Upper lobe of left lung (tissue), 6 donors: ENCODE results near the gene FBLN1. TPM values are rescaled to one million over a fixed set of nuclear protein-coding genes. Genes with fewer than 3 reads are reported as not detected.
A peak's percentile ranks its signal among the peaks of the same experiment; 100 is the strongest.

Source experiments
- ATAC-seq, 2 donors: fragments of 200-7000 bp; cut with Tn5 transposase; one replicate each; pipeline ENCODE4 v1.9.1; 2022; ENCODE audit warnings: mild to moderate bottlenecking in 2 of 2, moderate library complexity in 2 of 2; ENCODE audit not compliant: low FRiP score in 2 of 2
- DNase-seq, 2 donors: peaks; one replicate each; pipeline ENCODE4 v3.0.0-alpha.2; 2019 to 2020
- H3K27ac ChIP-seq, 4 donors: fragments of 200-600 bp; sonication (generic); one replicate each; pipeline ENCODE4 v1.5.1; 2016 to 2019
- H3K27me3 ChIP-seq, 4 donors: fragments of 200-600 bp; sonication (generic); one replicate each; pipeline ENCODE4 v1.5.1; 2017 to 2019
- H3K36me3 ChIP-seq, 4 donors: fragments of 200-600 bp; sonication (generic); one replicate each; pipeline ENCODE4 v1.5.1; 2016 to 2019
- H3K4me1 ChIP-seq, 4 donors: fragments of 200-600 bp; sonication (generic); one replicate each; pipeline ENCODE4 v1.5.1; 2018 to 2019
- H3K4me3 ChIP-seq, 4 donors: fragments of 200-600 bp; sonication (generic); one replicate each; pipeline ENCODE4 v1.5.1; 2017 to 2019; ENCODE audit warnings: mild to moderate bottlenecking in 2 of 4, moderate library complexity in 1 of 4
- H3K9me3 ChIP-seq, 4 donors: fragments of 200-600 bp; sonication (generic); one replicate each; pipeline ENCODE4 v1.5.1; 2018 to 2019
- CTCF ChIP-seq, 6 experiments: fragments of 450-650 bp in 4 of 6; fragments of 200-600 bp in 2 of 6; sonication (generic) in 2 of 6; IDR thresholded peaks; one replicate each; pipeline ENCODE4 v1.5.1; 2016 to 2019; ENCODE audit warnings: antibody characterized with exemption in 6 of 6
- EP300 ChIP-seq, 4 donors: sonication (generic); formaldehyde crosslinking; IDR thresholded peaks; one replicate each; pipeline ENCODE4 v1.5.1; 2017; ENCODE audit warnings: antibody characterized with exemption in 4 of 4, control low read depth in 2 of 4
- POLR2A ChIP-seq, 4 donors: fragments of 450-650 bp; IDR thresholded peaks; one replicate each; pipeline ENCODE4 v1.5.1; 2016 to 2017; ENCODE audit warnings: antibody characterized with exemption in 4 of 4, mild to moderate bottlenecking in 2 of 4
- POLR2AphosphoS5 ChIP-seq, 2 donors: sonication (generic); formaldehyde crosslinking; IDR thresholded peaks; one replicate each; pipeline ENCODE4 v1.5.1; 2017; ENCODE audit warnings: antibody characterized with exemption in 2 of 2
- WGBS, 2 donors: methylation state at CpG; one replicate each; pipeline ENCODE4 v1.1.5; 2017 to 2018; 5-methylcytosine and 5-hydroxymethylcytosine counted together
- total RNA-seq, 6 donors: library from RNA; depleted of rRNA in 4 of 6; stranded (reverse); fragments of >200 nt in 4 of 6; gene quantifications; one replicate each; pipeline versions ENCODE4 v1.1.0 to v1.2.1, GENCODE V29; 2016 to 2021
- donor health status: DM: no; HTN: no; CAD: no; lungs with moderate emphysema.
- donor health status: DM: no; HTN: yes; CAD: no; lungs with severe emphysema.

Gene FBLN1
- total RNA-seq, 6 donors from 2014 or later: 63.9 to 523 (median 207) TPM

- no peak for ATAC-seq
- 74 to 93% methylated on average over 4 to 5 of the region's 5 CpGs for WGBS, 2 donors
- H3K4me3 ChIP-seq: no peak overlapping the region
Measured at GRCh38 chr22:45562102-45562501, 59.4 kb downstream of the FBLN1 start.

GRCh38 chr22:45562537-45563361 lies 60.1 kb downstream of the FBLN1 start:
- Histone ChIP-seq H3K27ac (no peak overlapping the region), H3K9me3 (peaks cover 0 to 13% (median 10%) of the 10 kb centered on the region in 4 donors), H3K36me3 (peaks cover 0 to 4% (median 0%) of the 10 kb centered on the region in 4 donors), H3K4me1 (no peaks in the 10 kb centered on the region), H3K4me3 (no peak overlapping the region), H3K27me3 (no peaks in the 10 kb centered on the region)
- WGBS, 2 donors: 95 to 97% methylated on average over 44 of the region's 44 CpGs
- peak in 1 of 2 donors; percentile 81 for DNase-seq
- ATAC-seq: peak; percentile 39 to 63
- TF ChIP-seq EP300 (IDR thresholded peaks at IDR 0.05): no peak

More at GRCh38 chr22:45562102-45562501, 59.4 kb downstream of the FBLN1 start:
- Histone ChIP-seq H3K36me3 (peaks cover 0 to 4% (median 0%) of the 10 kb centered on the region in 4 donors), H3K9me3 (peaks cover 0 to 13% (median 10%) of the 10 kb centered on the region in 4 donors), H3K27ac (no peak overlapping the region), H3K4me1 (no peaks in the 10 kb centered on the region), H3K27me3 (no peaks in the 10 kb centered on the region)
- no peak for DNase-seq
- no peak for TF ChIP-seq POLR2A (IDR thresholded peaks at IDR 0.05)
- TF ChIP-seq POLR2AphosphoS5 (IDR thresholded peaks at IDR 0.05): no peak
- no peak for TF ChIP-seq EP300 (IDR thresholded peaks at IDR 0.05)
- no peak for TF ChIP-seq CTCF (IDR thresholded peaks at IDR 0.05)

GRCh38 chr22:45563362-45564040 lies 60.8 kb downstream of the FBLN1 start:
- no peaks in the 10 kb centered on the region for H3K27me3 ChIP-seq
- H3K4me3 ChIP-seq: no peak overlapping the region
- TF ChIP-seq EP300 (IDR thresholded peaks at IDR 0.05): no peak
- TF ChIP-seq POLR2AphosphoS5 (IDR thresholded peaks at IDR 0.05): no peak
- TF ChIP-seq CTCF (IDR thresholded peaks at IDR 0.05): no peak
- TF ChIP-seq POLR2A (IDR thresholded peaks at IDR 0.05): no peak
- 82 to 87% methylated on average over 14 to 20 of the region's 20 CpGs for WGBS, 2 donors
- H3K9me3 ChIP-seq: peaks cover 0 to 13% (median 10%) of the 10 kb centered on the region in 4 donors
- H3K4me1 ChIP-seq: no peaks in the 10 kb centered on the region
- H3K27ac ChIP-seq: no peak overlapping the region
- DNase-seq: no peak
- ATAC-seq: peak in 1 of 2 donors; percentile 58
- H3K36me3 ChIP-seq: peaks cover 0 to 4% (median 0%) of the 10 kb centered on the region in 4 donors

GRCh38 chr22:45564349-45565030 lies 61.8 kb downstream of the FBLN1 start:
- no peak overlapping the region for H3K4me3 ChIP-seq
- no peaks in the 10 kb centered on the region for H3K27me3 ChIP-seq
- no peak overlapping the region for H3K27ac ChIP-seq
- peaks cover 0 to 13% (median 10%) of the 10 kb centered on the region in 4 donors for H3K9me3 ChIP-seq
- no peak for TF ChIP-seq EP300 (IDR thresholded peaks at IDR 0.05)
- no peak for TF ChIP-seq POLR2A (IDR thresholded peaks at IDR 0.05)
- no peak for TF ChIP-seq CTCF (IDR thresholded peaks at IDR 0.05)
- TF ChIP-seq POLR2AphosphoS5 (IDR thresholded peaks at IDR 0.05): no peak
- H3K4me1 ChIP-seq: no peaks in the 10 kb centered on the region
- H3K36me3 ChIP-seq: peaks cover 0 to 4% (median 0%) of the 10 kb centered on the region in 4 donors
- ATAC-seq: no peak
- DNase-seq: no peak
- WGBS, 2 donors: 79 to 82% methylated on average over 13 of the region's 13 CpGs

- TF ChIP-seq POLR2A (IDR thresholded peaks at IDR 0.05): no peak
- no peak for TF ChIP-seq POLR2AphosphoS5 (IDR thresholded peaks at IDR 0.05)
- TF ChIP-seq EP300 (IDR thresholded peaks at IDR 0.05): no peak
- TF ChIP-seq CTCF (IDR thresholded peaks at IDR 0.05): no peak
- 93 to 100% methylated on average over 1 to 2 of the region's 2 CpGs for WGBS, 2 donors
- Histone ChIP-seq H3K36me3 (peaks cover 0 to 4% (median 0%) of the 10 kb centered on the region in 4 donors), H3K27ac (no peak overlapping the region), H3K27me3 (no peaks in the 10 kb centered on the region), H3K9me3 (peaks cover 0 to 7% (median 5%) of the 10 kb centered on the region in 4 donors), H3K4me3 (no peak overlapping the region), H3K4me1 (no peaks in the 10 kb centered on the region)
- ATAC-seq (no peak), DNase-seq (no peak)
Measured at GRCh38 chr22:45565171-45565570, 62.5 kb downstream of the FBLN1 start.
